ENCODE measurements around the gene SLFN14.

DNA sequence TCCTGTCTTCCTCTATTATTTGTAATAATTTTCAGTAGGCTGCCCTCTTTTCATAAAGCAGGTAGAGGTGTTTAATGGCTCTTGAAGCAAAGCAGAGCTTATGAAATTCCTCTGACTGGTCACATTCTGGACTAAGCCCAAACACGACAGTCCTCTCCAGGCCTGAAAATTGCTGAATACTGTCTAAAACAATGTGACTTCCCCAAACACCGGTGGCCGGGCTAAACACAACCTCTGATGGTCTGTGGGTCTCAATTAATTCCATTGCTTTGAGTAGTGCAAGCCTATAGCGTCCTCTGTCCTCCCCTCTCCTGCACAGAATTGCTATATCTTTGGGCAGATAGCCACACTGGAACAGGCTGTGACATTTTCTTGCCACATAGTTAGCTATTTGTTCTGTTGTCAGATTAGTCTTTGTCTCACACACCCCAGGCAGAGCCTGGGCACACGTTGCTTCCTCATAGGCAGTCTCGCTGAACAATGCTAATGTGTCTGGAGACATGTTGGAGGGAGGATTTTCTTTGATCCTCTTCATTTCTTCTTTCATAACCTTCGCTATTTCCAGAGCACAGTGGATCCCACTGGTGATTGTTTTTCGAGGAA, 12.3 kb downstream of the SLFN14 start:
- no peak for TF ChIP-seq POLR2A (IDR thresholded peaks at IDR 0.05)
- no peak for TF ChIP-seq EP300 (IDR thresholded peaks at IDR 0.05)
